MM.1S (cell line): ENCODE results near the gene PCED1B.
"Not testable (repeated sequence)": the region's sequence is repeated elsewhere in the genome, so short reads cannot be mapped to it uniquely, and the experiment has no call there.

Experiments
- EZH2 ChIP-seq: fragments of 300-600 bp; sonication (generic); optimal IDR thresholded peaks from 2 replicates; pipeline ENCODE3; 2017; ENCODE audit warnings: low read depth, mild to moderate bottlenecking, antibody characterized with exemption, low read length, mixed read lengths
- EZH2phosphoT487 ChIP-seq: fragments of 300-600 bp; sonication (generic); IDR thresholded peaks from 2 replicates; pipeline ENCODE4 v1.6.1; 2018; ENCODE audit warnings: antibody characterized with exemption, low read length
- TF ChIP-seq, protein P1 (sequence below): fragments of 300-600 bp; sonication (generic); IDR thresholded peaks from 2 replicates; pipeline ENCODE4 v1.5.1; 2016; ENCODE audit warnings: antibody characterized with exemption, low read length, mixed read lengths

- TF ChIP-seq, protein P1, sequence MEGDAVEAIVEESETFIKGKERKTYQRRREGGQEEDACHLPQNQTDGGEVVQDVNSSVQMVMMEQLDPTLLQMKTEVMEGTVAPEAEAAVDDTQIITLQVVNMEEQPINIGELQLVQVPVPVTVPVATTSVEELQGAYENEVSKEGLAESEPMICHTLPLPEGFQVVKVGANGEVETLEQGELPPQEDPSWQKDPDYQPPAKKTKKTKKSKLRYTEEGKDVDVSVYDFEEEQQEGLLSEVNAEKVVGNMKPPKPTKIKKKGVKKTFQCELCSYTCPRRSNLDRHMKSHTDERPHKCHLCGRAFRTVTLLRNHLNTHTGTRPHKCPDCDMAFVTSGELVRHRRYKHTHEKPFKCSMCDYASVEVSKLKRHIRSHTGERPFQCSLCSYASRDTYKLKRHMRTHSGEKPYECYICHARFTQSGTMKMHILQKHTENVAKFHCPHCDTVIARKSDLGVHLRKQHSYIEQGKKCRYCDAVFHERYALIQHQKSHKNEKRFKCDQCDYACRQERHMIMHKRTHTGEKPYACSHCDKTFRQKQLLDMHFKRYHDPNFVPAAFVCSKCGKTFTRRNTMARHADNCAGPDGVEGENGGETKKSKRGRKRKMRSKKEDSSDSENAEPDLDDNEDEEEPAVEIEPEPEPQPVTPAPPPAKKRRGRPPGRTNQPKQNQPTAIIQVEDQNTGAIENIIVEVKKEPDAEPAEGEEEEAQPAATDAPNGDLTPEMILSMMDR, result not testable (repeated sequence)
- TF ChIP-seq EZH2, EZH2phosphoT487: not testable (repeated sequence)
Measured at GRCh38 chr12:47182164-47182938, 102.9 kb downstream of the PCED1B start.
